Left hindlimb (tissue), 1 donor: ENCODE data around the gene SPTA1.

ENCODE experiments used
- DNase-seq: peaks from one replicate; pipeline ENCODE4 v3.0.0-alpha.2; 2018

The SPTA1 gene

GRCh38 chr1:158681606-158682005 is 4.9 kb downstream of the SPTA1 start:
- no peak for DNase-seq

GRCh38 chr1:158679289-158679688 is 7.2 kb downstream of the SPTA1 start:
- no peak for DNase-seq

DNA sequence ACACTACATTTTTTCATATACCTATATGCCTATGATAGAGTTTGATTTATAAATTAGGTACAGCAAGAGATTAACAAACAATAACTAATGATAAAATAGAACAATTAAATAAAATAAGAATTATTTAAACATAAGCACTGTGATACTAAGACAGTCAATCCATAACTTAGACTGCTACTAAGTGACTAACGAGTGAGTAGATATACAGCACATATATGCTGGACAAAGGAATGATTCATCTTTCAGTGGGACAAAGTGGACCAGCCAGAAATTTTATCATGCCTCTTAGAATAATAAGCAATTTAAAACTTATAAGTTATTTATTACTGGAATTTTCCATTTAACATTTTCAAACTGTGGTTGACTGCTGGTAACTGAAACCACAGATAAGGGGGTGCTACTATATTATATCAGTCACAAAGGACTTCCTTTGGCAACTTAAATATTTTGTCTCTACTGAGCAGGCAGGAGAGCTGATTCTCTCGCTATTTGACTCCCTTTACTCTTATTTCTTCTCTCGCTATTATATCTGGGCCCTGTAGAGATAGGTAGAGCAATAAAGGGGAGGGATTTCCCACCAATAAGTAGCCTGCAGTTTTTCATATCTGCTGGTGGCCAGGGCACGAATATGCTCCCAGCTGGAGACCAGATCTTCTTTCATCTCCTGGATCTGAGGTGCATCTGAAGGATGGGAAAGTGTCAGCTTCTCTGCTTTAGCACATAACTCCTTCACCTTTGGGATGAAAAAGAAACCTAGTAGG is 10.8 kb downstream of the SPTA1 start:
- DNase-seq: no peak

DNA sequence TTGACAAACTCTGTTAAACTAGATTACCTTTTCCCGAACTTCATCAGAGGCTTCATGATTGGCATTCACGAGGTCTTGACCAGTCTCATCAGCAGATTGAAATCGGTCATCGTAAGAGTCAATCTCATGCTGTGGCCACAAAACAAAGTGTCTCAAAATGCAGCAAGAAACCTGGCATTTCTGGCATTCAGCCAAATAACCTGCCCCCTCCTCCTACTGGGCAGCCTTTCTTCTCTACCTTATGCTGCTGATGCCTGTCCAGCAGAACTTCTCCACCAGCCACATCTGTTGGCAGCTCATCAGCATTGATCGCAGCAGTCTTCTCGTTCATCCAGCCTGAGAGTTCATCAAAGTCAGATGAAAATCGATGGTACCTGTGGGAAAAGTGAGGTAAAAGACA is 12.2 kb downstream of the SPTA1 start:
- no peak for DNase-seq

GRCh38 chr1:158666037-158666436 is 20.5 kb downstream of the SPTA1 start:
- no peak for DNase-seq

DNA sequence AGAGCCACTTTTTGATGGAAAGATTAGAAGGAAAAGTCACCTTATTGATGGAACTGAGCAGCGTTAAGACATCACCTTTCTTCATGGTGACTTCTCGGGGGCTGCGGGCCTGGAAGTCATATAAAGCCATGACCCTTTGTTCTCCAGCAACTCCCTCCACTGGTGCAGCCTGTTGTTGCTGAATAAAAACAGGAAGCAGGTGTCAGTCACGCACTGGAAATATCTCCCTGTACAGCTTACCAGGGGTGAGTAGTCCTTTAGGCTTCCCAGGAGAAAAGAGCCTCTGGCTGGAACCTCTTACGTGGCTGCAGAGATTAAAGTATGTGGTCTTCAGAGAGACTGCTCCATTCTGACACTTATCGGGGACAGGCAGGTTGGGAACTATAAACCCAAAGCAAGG is 31.9 kb downstream of the SPTA1 start:
- DNase-seq: no peak

DNA sequence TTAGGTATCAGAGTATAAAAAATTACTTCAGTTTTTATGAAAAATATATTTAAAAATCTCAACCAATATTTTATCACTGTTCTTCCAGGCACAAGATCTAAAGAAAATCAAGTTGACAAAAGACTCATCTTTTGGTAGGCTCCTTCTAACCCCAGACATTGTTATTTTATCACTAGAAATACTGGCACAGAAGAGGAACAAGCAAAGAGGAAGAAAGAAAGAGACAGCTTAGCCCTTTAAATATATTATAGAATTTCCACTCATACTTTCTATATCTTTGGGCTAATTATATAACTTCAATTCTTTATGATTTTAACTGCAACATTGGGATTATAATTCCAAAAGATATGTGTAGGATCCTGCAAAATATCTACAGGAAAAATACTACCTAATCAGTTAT is 32.4 kb downstream of the SPTA1 start:
- DNase-seq: no peak

- no peak for DNase-seq
Observed at GRCh38 chr1:158652721-158653334, 33.7 kb downstream of the SPTA1 start.

GRCh38 chr1:158649052-158649451 is 37.5 kb downstream of the SPTA1 start:
- no peak for DNase-seq

DNA sequence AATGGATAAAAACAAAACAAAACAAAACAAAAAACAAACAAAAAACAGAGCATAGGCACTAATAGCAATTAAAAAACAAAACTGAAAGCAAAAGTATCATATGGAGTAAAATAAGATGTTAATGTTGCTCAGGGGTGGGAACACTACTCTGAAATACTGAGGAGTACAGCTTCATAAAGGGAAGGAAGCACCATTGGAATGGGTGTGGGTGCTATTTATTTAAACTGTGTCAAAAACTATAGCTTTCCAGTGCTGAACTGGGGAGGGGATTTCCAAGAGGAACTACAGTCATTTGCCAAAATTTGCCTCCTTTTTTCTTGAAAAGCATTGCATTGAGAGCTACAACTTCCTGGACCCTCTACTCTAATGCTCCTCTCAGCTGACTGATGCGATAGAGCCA is 40.0 kb downstream of the SPTA1 start:
- DNase-seq: no peak

GRCh38 chr1:158644449-158644848 is 42.1 kb downstream of the SPTA1 start:
- no peak for DNase-seq

DNA sequence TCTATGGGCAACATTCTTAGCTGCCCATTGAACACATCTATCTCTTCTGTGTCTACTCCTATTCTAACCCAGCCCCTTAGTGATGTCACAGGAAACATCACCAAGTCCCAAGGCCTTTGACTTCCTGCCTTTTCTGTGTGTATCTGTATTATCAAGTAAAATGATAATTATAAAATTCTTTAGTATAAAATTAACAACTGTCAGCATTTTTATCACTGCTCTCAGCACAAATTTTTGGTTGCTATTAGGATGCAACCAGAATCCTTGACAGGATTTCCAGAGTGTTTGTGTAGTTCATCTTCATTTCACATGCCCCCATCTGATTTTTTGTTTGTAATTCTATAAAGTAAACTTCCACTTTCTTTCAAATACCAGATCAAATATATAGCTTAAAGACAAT is 47.6 kb downstream of the SPTA1 start:
- no peak for DNase-seq

GRCh38 chr1:158638146-158638545 is 48.4 kb downstream of the SPTA1 start:
- no peak for DNase-seq

DNA sequence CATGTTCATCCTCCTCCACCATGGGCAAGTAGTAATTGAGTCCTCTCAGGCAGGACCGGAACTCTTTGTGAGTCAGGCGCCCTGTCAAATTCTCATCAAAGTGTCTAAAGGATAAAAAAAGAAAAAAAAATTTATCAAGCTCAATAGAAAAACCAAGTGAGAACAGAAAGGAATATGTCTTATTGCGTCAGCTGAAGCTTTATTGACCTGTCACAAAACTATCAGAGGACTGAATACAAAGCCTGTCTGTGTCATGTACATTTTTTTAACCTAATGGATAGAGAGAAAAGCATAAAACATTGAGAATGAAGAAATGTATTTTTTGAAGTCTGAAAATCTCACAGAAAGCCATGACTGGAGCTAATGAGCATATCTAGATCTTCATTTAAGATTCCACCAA is 72.8 kb downstream of the SPTA1 start:
- DNase-seq: no peak

- no peak for DNase-seq
Observed at GRCh38 chr1:158611916-158612315, 74.6 kb downstream of the SPTA1 start.

- no peak for DNase-seq
Observed at GRCh38 chr1:158607296-158607695, 79.2 kb downstream of the SPTA1 start.

DNA sequence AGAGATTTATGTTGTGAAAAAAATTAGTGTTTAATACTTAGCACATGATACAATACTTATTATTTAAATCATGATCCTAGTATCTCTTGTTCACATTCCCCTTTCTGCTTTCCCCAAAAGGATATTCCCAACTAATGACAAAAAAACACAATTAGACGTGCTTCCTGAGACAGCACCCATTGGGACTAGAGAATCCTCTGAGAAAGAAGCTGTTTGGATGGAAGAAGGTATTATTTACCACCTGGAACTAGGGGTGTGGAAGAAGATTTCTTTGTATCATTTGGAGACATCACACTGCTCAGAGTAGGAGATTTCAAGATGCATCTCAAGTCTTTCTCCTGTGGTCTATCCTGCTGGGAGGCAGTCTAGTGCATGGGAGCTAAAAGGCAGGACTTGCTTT is 81.5 kb downstream of the SPTA1 start, which contains the start of gene OR10Z1:
Gene OR10Z1, plus strand, starts transcription at position 301 of the 400 bp plus-strand sequence. CDS start 1,171 bp downstream, outside the sequence.
- no peak for DNase-seq

DNA sequence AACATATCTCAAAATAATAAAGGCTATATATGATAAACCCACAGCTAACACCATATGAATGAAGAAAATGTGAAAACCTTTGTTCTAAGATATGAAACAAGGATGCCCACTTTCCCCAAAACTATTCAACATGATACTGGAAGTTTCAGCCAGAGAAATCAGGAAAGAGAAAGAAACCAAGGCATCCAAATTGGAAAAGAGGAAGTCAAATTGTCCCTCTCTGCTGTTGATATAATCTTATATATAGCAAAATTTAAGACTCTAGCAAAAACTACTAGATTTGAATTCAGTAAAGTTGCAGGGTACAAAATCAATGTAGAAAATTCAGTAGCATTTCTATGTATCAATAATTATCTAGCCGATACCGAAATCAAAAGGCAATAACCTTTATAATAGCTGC is 85.8 kb downstream of the SPTA1 start:
- DNase-seq: no peak

DNA sequence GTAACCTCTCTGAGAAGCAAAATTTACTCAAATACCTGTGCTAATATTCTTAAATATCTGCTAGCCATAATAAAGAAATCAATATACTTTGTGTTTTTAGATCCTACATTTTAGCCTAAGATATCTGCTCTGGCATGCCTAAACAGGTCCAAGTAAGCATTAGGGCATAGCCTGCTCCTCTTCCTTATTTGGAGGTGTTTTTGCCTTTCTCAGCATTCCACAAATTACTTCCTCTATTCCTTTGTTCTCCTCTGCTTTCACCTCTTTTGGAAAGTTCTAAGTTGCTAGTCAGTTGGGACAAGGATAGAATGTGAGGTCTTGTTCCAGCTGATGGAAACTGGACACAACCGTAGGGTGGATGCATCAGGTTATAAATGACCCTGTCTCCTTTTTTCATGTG is 99.6 kb downstream of the SPTA1 start:
- no peak for DNase-seq

GRCh38 chr1:158583962-158584361 is 102.6 kb downstream of the SPTA1 start:
- DNase-seq: no peak

GRCh38 chr1:158579733-158580132 is 106.8 kb downstream of the SPTA1 start, which contains the start of gene OR10X1:
OR10X1 (minus strand) TSS chr1:158579899; CDS start chr1:158579899, 0 bp downstream.
- no peak for DNase-seq

DNA sequence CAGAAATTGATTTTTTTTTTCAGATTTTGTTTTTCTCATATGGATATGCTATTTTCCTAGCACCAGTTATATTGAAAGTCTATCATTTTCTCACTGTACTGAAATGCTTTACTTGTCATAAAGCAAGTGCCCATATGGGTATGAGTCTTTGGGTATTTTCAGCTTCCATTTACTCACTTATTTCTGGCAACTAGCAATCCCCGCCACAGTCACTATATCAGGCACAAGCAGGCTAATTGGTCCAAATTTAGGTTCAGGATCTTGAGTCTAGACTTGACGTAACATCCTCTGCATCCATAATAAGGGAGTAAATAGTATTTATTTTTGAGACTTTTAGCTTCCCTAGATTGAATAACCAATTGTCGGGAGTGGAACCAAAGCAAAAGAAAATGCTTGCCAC is 109.0 kb downstream of the SPTA1 start:
- DNase-seq: no peak

DNA sequence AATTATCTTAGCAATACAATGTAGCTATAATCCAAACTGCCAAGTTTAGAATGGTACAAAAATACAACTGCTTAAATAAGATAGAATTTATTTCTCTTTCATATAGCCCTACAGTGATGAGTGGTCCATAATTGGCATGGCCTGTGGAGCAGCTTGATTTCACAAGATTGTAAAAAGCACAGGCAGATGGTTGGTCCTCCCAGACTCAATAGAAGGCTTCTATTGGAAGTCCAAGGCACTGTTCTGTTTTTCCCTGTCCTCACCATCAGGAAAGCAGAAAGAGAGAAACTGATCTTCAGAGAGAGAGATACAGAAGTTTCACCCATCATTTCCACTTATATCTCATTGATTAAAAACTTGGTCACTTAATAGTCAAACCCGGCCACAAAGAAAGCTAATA is 114.3 kb downstream of the SPTA1 start:
- no peak for DNase-seq

DNA sequence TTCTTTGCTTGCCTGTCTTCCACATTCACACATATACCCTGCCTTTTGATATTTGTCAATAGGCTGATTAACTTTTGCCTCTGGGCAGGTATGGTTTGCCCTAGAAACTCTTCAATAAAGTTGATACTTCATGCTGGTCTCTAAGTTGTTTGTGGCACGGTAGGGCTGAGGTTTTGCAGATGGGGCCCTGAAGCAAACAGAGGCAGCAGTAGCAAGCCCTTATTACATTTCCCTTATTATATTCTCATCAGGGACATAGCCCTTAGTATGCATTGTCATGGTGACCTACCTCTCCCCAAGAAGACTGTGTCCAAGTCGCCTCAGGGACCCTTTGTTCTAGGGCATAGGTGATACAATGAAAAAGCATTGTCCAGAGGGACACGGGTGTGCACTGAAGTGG is 116.0 kb downstream of the SPTA1 start, which contains the start of gene OR6P1:
Gene OR6P1, minus strand, starts transcription at position 101 of the 400 bp plus-strand sequence. CDS start 6,976 bp downstream, outside the sequence.
- DNase-seq: no peak
